Body of pancreas (tissue), 4 donors: ENCODE data around the gene NF1.

ENCODE experiments used
- POLR2A ChIP-seq, 3 donors: fragments of 450-650 bp; IDR thresholded peaks; one replicate each; pipeline ENCODE4 v1.6.1; 2016; ENCODE audit warnings: antibody characterized with exemption in 3 of 3, mild to moderate bottlenecking in 2 of 3
- TF ChIP-seq, protein P1 (sequence below), 7 experiments: fragments of 450-650 bp in 4 of 7; fragments of 200-600 bp in 3 of 7; sonication (generic) in 3 of 7; IDR thresholded peaks; one replicate each; pipeline ENCODE4 v1.5.1; 2016 to 2019; ENCODE audit warnings: antibody characterized with exemption in 7 of 7

DNA sequence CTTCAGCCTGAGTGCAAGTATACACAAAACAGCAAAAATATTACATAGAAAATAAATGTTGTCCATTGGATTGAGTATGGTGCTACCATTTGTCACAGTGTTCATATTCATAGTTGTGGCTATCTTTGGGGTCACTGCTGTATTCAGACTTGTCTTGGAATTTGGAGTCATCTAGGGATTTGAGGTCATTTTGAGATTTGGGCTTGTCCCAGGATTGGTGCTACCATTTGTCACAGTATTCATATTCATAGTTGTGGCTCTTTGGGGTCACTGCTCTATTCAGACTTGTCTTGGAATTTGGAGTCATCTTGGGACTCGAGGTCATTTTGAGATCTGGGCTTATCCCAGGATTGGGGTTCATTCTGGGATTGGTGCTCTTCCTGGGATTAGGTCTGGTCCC is 177.5 kb downstream of the NF1 start:
- TF ChIP-seq, protein P1, sequence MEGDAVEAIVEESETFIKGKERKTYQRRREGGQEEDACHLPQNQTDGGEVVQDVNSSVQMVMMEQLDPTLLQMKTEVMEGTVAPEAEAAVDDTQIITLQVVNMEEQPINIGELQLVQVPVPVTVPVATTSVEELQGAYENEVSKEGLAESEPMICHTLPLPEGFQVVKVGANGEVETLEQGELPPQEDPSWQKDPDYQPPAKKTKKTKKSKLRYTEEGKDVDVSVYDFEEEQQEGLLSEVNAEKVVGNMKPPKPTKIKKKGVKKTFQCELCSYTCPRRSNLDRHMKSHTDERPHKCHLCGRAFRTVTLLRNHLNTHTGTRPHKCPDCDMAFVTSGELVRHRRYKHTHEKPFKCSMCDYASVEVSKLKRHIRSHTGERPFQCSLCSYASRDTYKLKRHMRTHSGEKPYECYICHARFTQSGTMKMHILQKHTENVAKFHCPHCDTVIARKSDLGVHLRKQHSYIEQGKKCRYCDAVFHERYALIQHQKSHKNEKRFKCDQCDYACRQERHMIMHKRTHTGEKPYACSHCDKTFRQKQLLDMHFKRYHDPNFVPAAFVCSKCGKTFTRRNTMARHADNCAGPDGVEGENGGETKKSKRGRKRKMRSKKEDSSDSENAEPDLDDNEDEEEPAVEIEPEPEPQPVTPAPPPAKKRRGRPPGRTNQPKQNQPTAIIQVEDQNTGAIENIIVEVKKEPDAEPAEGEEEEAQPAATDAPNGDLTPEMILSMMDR (IDR thresholded peaks at IDR 0.05) = no peak
- no peak for TF ChIP-seq POLR2A (IDR thresholded peaks at IDR 0.05)
